Activated CD8-positive, alpha-beta T cell treated with anti-CD3 and anti-CD28 coated beads, Interleukin-2, amount 10 ng/mL, durations not matched to agents 7 days and 5 days (primary cell): Measurements from ENCODE around the gene TELO2. TPM values are rescaled to one million over a fixed set of nuclear protein-coding genes. Genes with fewer than 3 reads are reported as not detected.

Experiments
- ATAC-seq: fragments of 150-1000 bp; cut with Tn5 transposase; one replicate; pipeline ENCODE4 v1.10.0; 2021; ENCODE audit warnings: moderate library complexity
- CTCF ChIA-PET: fragments of 350-600 bp; sonication (Branson Sonifier 250); formaldehyde crosslinking; loops from one replicate; lab custom pipeline; 2021; ENCODE audit warnings: antibody characterized with exemption; lab: Charles Lee
- POLR2A ChIA-PET: fragments of 350-600 bp; sonication (Branson Sonifier 250); formaldehyde crosslinking; loops from one replicate; lab custom pipeline; 2021; ENCODE audit warnings: antibody characterized with exemption; lab: Charles Lee
- DNase-seq: peaks from one replicate; pipeline ENCODE4 v3.0.0-alpha.2; 2020
- H3K27ac Mint-ChIP-seq: one replicate; pipeline ENCODE4 v1.8.0; 2021; ENCODE audit warnings: mild to moderate bottlenecking, mixed read lengths
- H3K27me3 Mint-ChIP-seq: one replicate; pipeline ENCODE4 v1.8.0; 2021; ENCODE audit warnings: low read depth, mixed read lengths
- H3K36me3 Mint-ChIP-seq: one replicate; pipeline ENCODE4 v1.8.0; 2021; ENCODE audit warnings: low read depth, mixed read lengths
- H3K4me1 Mint-ChIP-seq: one replicate; pipeline ENCODE4 v1.8.0; 2021; ENCODE audit warnings: low read depth, mixed read lengths
- H3K4me3 Mint-ChIP-seq: one replicate; pipeline ENCODE4 v1.8.0; 2021; ENCODE audit warnings: mild to moderate bottlenecking, mixed read lengths
- H3K9me3 Mint-ChIP-seq: one replicate; pipeline ENCODE4 v1.8.0; 2022; ENCODE audit warnings: mixed read lengths; ENCODE audit not compliant: insufficient read depth
- total RNA-seq, 2 experiments: library from RNA; stranded (reverse); gene quantifications; one replicate each; pipeline ENCODE4 v1.2.3, GENCODE V29; 2021

Gene TELO2
- total RNA-seq, 2 experiments from 2014 or later: 70.1 to 73.3 TPM

DNA sequence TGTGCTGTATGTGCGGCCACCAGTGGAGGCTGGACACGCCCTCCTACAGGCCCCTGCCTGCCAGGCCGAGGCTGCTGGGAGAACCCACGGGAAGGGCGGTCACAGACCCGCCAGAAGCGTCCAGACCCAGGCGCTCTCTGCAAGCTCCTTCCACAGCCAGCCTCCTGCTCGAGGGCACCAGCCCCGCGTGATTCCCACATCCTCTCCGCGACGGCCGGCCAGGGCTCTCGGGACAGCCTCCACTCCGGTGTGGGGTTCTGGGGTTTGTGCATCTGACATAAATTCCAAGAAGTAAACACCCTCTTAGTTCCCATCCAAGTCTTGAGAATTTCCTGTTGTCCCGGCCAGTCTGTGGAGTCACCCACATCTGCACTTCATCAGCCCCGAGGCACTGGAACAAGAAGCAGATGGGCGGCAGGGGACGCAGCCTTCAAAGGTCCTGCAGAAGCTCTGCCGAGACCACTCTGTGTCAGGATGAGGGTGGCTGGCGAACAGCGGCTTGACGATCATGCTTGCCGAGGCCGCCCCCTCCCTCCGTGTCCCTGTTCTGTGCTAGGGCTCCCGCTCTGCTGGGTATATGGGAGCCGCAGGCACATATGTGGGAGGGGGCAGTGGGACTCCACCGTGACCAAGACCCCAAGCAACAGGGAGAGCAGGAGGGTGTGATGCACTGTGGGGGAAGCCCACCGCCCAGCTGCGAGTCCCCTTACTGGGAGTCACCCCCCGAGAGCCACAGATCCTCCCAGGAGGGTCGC, 37.9 kb downstream of the TELO2 start:
- POLR2A ChIA-PET: no interaction called here
- Mint-ChIP-seq H3K36me3 (peaks cover 14% of the 10 kb centered on the region), H3K4me3 (no peak overlapping the region), H3K27me3 (no peaks in the 10 kb centered on the region), H3K27ac (no peak overlapping the region), H3K4me1 (peaks cover 40% of the 10 kb centered on the region), H3K9me3 (no peaks in the 10 kb centered on the region)
- ATAC-seq: no peak
- CTCF ChIA-PET: no interaction called here
- DNase-seq: no peak

GRCh38 chr16:1531638-1531910, 38.4 kb downstream of the TELO2 start:
- peaks cover 19% of the 10 kb centered on the region for H3K36me3 Mint-ChIP-seq
- DNase-seq: no peak

DNA sequence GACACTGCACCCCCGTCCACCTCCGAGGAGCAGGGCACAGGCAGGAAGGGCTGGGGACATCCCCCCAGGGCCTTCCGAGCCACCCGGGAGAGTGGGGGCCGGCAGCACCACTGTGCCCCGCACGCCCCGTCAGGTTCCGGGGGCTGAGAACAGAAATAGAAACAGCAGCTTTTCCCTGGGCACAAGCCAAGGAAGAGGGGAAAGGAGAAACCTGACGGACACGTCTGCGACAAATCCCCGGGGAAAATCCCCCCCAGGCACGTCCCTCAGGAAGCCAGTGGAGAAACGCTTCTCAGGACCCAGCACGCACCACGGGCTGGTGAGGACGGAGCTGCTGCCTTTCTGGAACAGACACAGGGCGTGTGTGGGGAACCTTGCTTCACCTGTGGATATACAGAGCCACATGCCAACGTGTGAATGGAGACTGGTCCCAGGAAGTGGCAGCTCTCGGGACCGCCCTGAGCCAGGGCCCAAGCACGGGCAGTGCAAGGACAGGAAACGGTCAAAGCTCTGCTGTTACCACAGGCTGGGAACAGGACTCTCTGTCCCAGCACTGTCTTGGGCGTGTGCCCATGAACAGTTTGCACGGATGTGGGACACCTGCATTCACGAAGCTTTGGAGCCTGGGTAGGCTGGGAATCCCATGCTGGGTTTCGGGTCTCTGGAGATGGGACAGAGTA, 39.1 kb downstream of the TELO2 start:
- H3K27me3 Mint-ChIP-seq: no peaks in the 10 kb centered on the region
- H3K4me3 Mint-ChIP-seq: no peak overlapping the region
- ChIA-PET POLR2A (interaction anchor here (0.6 kb wide), 1 partner anchor 522 kb away, joined by 3 read pairs; no protein-coding TSS in a partner anchor), CTCF (interaction anchor here (1.8 kb wide), 1 partner anchor 13 kb away, joined by 4 read pairs; no protein-coding TSS in a partner anchor)
- H3K27ac Mint-ChIP-seq: peak overlapping the region; percentile 87
- H3K9me3 Mint-ChIP-seq: no peaks in the 10 kb centered on the region
- peaks cover 43% of the 10 kb centered on the region for H3K4me1 Mint-ChIP-seq
- DNase-seq: no peak
- peaks cover 26% of the 10 kb centered on the region for H3K36me3 Mint-ChIP-seq
- no peak for ATAC-seq

More at GRCh38 chr16:1531638-1531910, 38.4 kb downstream of the TELO2 start:
- Mint-ChIP-seq H3K4me1 (peaks cover 43% of the 10 kb centered on the region), H3K27ac (no peak overlapping the region), H3K4me3 (no peak overlapping the region), H3K27me3 (no peaks in the 10 kb centered on the region), H3K9me3 (no peaks in the 10 kb centered on the region)
- ChIA-PET POLR2A (no interaction called here), CTCF (no interaction called here)
- no peak for ATAC-seq

- H3K9me3 Mint-ChIP-seq: no peaks in the 10 kb centered on the region
- ATAC-seq (no peak), DNase-seq (no peak)
- H3K4me1 Mint-ChIP-seq: peaks cover 45% of the 10 kb centered on the region
- ChIA-PET CTCF (interaction anchor here (1.4 to 1.8 kb wide), 2 partner anchors 12 to 112 kb away, joined by 4 read pairs; partner anchors contain the start of gene UQCC4), POLR2A (interaction anchor here (0.6 to 1.1 kb wide), 4 partner anchors 10 to 522 kb away, joined by 3 read pairs; partner anchors contain the start of genes CRAMP1 and IFT140)
- peak overlapping the region; percentile 87 for H3K27ac Mint-ChIP-seq
- peak overlapping the region; percentile 90 for H3K4me3 Mint-ChIP-seq
- H3K27me3 Mint-ChIP-seq: no peaks in the 10 kb centered on the region
- H3K36me3 Mint-ChIP-seq: peaks cover 31% of the 10 kb centered on the region
Measured at GRCh38 chr16:1532771-1533170, 39.6 kb downstream of the TELO2 start.

DNA sequence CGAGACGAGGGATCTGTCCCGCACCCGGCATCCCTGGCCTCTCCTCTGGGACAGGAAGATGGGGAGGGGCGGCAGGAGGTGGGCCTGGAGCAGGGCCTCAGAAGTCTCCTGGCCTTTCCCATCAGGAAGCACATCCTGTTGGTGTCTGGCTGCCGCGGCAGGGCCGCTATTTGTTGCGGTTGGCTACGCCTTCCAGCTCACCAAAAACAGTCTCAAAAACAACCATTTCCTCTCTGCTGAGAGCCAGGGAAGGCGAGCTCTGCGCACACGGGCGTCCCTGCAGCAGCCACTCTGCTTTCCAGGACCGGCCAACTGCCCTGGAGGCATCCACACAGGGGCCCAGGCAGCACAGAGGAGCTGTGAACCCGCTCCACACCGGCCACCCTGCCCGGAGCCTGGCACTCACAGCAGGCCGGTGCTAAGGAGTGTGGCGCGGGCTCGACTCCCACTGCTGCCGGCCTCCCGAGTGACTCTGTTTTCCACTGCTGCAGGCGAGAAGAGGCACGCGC, 40.3 kb downstream of the TELO2 start, which contains the start of gene TMEM204:
Gene TMEM204 (plus strand): TSS at position 224 of the 509 bp plus-strand sequence. CDS start 610 bp downstream, outside the sequence.
- H3K4me3 Mint-ChIP-seq: peak within 1 kb of the TSS; percentile 90
- H3K4me1 Mint-ChIP-seq: peaks cover 46% of the 10 kb centered on the region

GRCh38 chr16:1534021-1535020, 41.2 kb downstream of the TELO2 start:
- no peaks in the 10 kb centered on the region for H3K27me3 Mint-ChIP-seq
- ChIA-PET CTCF (interaction anchor here (0.6 to 2.1 kb wide), 5 partner anchors 11 to 173 kb away, joined by 3 to 6 read pairs (median 4); partner anchors contain the start of genes MAPK8IP3 and UQCC4), POLR2A (interaction anchor here (0.8 to 1.1 kb wide), 3 partner anchors 40 to 189 kb away, joined by 3 read pairs; no protein-coding TSS in a partner anchor)
- ATAC-seq (peak; percentile 37), DNase-seq (no peak)
- H3K36me3 Mint-ChIP-seq: peaks cover 41% of the 10 kb centered on the region
- peak overlapping the region; percentile 87 for H3K27ac Mint-ChIP-seq
- no peaks in the 10 kb centered on the region for H3K9me3 Mint-ChIP-seq
- H3K4me1 Mint-ChIP-seq: peaks cover 53% of the 10 kb centered on the region
- peak overlapping the region; percentile 90 for H3K4me3 Mint-ChIP-seq

More for the DNA sequence above, 40.3 kb downstream of the TELO2 start, which contains the start of gene TMEM204:
- no peaks in the 10 kb centered on the region for H3K27me3 Mint-ChIP-seq
- ATAC-seq (peak; percentile 44), DNase-seq (peak; percentile 59)
- peaks cover 38% of the 10 kb centered on the region for H3K36me3 Mint-ChIP-seq
- H3K9me3 Mint-ChIP-seq: no peaks in the 10 kb centered on the region
- ChIA-PET POLR2A (interaction anchor here (0.6 to 1.1 kb wide), 4 partner anchors 10 to 190 kb away, joined by 3 read pairs; partner anchors contain the start of genes CRAMP1 and IFT140), CTCF (interaction anchor here (1.4 to 1.8 kb wide), 2 partner anchors 12 to 113 kb away, joined by 4 read pairs; partner anchors contain the start of gene UQCC4)
- H3K27ac Mint-ChIP-seq: peak within 1 kb of the TSS; percentile 87

- Mint-ChIP-seq H3K9me3 (no peaks in the 10 kb centered on the region), H3K27me3 (no peaks in the 10 kb centered on the region), H3K27ac (peak overlapping the region; percentile 83), H3K36me3 (peaks cover 49% of the 10 kb centered on the region), H3K4me1 (peaks cover 55% of the 10 kb centered on the region), H3K4me3 (peak overlapping the region; percentile 90)
- ATAC-seq: peak; percentile 40
- peak; percentile 51 for DNase-seq
- ChIA-PET CTCF (interaction anchor here (0.7 to 2.1 kb wide), 5 partner anchors 8 to 170 kb away, joined by 3 to 6 read pairs (median 3); partner anchors contain the start of gene MAPK8IP3), POLR2A (interaction anchor here (1.0 kb wide), 1 partner anchor 114 kb away, joined by 3 read pairs; no protein-coding TSS in a partner anchor)
Measured at GRCh38 chr16:1535391-1536291, 42.5 kb downstream of the TELO2 start.

- ATAC-seq (no peak), DNase-seq (no peak)
- Mint-ChIP-seq H3K9me3 (no peaks in the 10 kb centered on the region), H3K36me3 (peaks cover 52% of the 10 kb centered on the region), H3K27me3 (no peaks in the 10 kb centered on the region), H3K27ac (peak overlapping the region; percentile 76), H3K4me3 (peak overlapping the region; percentile 90), H3K4me1 (peaks cover 59% of the 10 kb centered on the region)
- ChIA-PET CTCF (interaction anchor here (0.9 kb wide), 1 partner anchor 21 kb away, joined by 3 read pairs; no protein-coding TSS in a partner anchor), POLR2A (interaction anchor here (0.6 kb wide), 1 partner anchor 248 kb away, joined by 3 read pairs; no protein-coding TSS in a partner anchor)
Measured at GRCh38 chr16:1536601-1537000, 43.4 kb downstream of the TELO2 start.

DNA sequence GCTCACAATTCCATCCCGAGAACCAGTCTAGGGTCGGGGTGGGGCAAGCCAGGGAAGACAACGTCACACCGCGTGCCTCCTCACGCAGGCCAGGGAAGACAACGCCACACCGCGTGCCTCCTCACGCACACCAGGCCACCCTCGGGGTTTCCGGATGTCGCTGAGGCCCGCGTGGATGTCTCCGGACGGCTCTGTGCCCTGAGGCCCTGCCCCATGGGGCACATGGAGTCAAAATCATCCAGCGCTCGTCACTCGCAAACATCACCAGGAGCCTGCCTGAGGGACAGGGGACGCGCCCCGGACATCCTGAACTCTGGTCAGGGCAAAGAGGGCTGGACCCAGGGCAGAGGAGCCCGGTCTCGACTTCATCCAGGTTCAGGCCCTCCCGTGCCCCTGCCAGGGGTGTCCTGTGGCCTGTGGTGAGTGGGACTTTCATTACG, 44.0 kb downstream of the TELO2 start:
- Mint-ChIP-seq H3K4me1 (peaks cover 63% of the 10 kb centered on the region), H3K36me3 (peaks cover 58% of the 10 kb centered on the region), H3K27ac (peak overlapping the region; percentile 76), H3K27me3 (no peaks in the 10 kb centered on the region), H3K4me3 (peak overlapping the region; percentile 90), H3K9me3 (no peaks in the 10 kb centered on the region)
- no peak for ATAC-seq
- DNase-seq: no peak
- ChIA-PET POLR2A (no interaction called here), CTCF (no interaction called here)
